NCI-H1417 treated with DMSO at 0.1 percent for 48 hours (cell line): ENCODE data around the gene ALDH3B2.

Experiments used
- DNase-seq: peaks from one replicate; lab custom pipeline; 2025; lab: John Stamatoyannopoulos, UW

Gene ALDH3B2

GRCh38 chr11:67613960-67614715 is 60.3 kb downstream of the ALDH3B2 start:
- DNase-seq = no peak

GRCh38 chr11:67613313-67613959 is 61.0 kb downstream of the ALDH3B2 start:
- no peak for DNase-seq

GRCh38 chr11:67612751-67613150 is 61.7 kb downstream of the ALDH3B2 start:
- no peak for DNase-seq
